Sigmoid colon (tissue), 4 donors: ENCODE measurements around the gene DDIT3.

Source experiments
- EP300 ChIP-seq, 4 donors: sonication (generic); formaldehyde crosslinking; IDR thresholded peaks; one replicate each; pipeline ENCODE4 v1.6.1; 2017; ENCODE audit warnings: antibody characterized with exemption in 4 of 4
- POLR2A ChIP-seq, 2 donors: fragments of 450-650 bp; IDR thresholded peaks; one replicate each; pipeline ENCODE4 v1.6.1; 2016; ENCODE audit warnings: antibody characterized with exemption in 2 of 2, mild to moderate bottlenecking in 2 of 2, moderate library complexity in 2 of 2
- POLR2AphosphoS5 ChIP-seq, 4 donors: sonication (generic); formaldehyde crosslinking; IDR thresholded peaks; one replicate each; pipeline ENCODE4 v1.6.1; 2017; ENCODE audit warnings: antibody characterized with exemption in 4 of 4
- TF ChIP-seq, protein P1 (sequence below), 4 experiments: fragments of 450-650 bp in 3 of 4; fragments of 200-600 bp in 1 of 4; IDR thresholded peaks; one replicate each; pipeline ENCODE4 v1.5.1; 2016 to 2019; ENCODE audit warnings: antibody characterized with exemption in 4 of 4, mild to moderate bottlenecking in 3 of 4, moderate library complexity in 2 of 4

DNA sequence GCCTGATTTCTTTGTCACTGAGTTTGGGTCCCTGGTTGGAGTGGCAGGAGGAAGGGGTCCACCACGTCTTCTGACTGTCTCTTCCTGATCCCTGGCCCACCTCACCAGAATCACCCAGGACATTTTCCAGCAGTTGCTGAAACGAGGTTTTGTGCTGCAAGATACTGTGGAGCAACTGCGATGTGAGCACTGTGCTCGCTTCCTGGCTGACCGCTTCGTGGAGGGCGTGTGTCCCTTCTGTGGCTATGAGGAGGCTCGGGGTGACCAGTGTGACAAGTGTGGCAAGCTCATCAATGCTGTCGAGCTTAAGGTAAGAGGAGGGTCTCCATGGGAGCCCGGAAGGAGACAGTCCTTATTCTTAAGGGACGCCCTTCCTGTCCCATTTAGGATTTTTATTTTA lies 20.1 kb downstream of the DDIT3 start:
- no peak for TF ChIP-seq POLR2AphosphoS5 (IDR thresholded peaks at IDR 0.05)
- TF ChIP-seq, protein P1, sequence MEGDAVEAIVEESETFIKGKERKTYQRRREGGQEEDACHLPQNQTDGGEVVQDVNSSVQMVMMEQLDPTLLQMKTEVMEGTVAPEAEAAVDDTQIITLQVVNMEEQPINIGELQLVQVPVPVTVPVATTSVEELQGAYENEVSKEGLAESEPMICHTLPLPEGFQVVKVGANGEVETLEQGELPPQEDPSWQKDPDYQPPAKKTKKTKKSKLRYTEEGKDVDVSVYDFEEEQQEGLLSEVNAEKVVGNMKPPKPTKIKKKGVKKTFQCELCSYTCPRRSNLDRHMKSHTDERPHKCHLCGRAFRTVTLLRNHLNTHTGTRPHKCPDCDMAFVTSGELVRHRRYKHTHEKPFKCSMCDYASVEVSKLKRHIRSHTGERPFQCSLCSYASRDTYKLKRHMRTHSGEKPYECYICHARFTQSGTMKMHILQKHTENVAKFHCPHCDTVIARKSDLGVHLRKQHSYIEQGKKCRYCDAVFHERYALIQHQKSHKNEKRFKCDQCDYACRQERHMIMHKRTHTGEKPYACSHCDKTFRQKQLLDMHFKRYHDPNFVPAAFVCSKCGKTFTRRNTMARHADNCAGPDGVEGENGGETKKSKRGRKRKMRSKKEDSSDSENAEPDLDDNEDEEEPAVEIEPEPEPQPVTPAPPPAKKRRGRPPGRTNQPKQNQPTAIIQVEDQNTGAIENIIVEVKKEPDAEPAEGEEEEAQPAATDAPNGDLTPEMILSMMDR (IDR thresholded peaks at IDR 0.05) = no peak
- TF ChIP-seq EP300 (IDR thresholded peaks at IDR 0.05) = no peak
- no peak for TF ChIP-seq POLR2A (IDR thresholded peaks at IDR 0.05)
